GM12878 (cell line): Measurements from ENCODE around the gene SLC11A2.

Source experiments
- CHD4 ChIP-seq: fragments of 200-600 bp; sonication (generic); IDR thresholded peaks from 2 replicates; pipeline ENCODE4 v1.6.1; 2016; ENCODE audit warnings: mild to moderate bottlenecking
- CTCF ChIP-seq, 3 experiments: IDR thresholded peaks in 2 of 3; conservative IDR thresholded peaks in 1 of 3; 2 replicates each; pipeline ENCODE4 v1.5.1; 2011; ENCODE audit warnings: low read depth in 3 of 3, low read length in 3 of 3, mild to moderate bottlenecking in 3 of 3, control low read depth in 2 of 3, moderate library complexity in 2 of 3, inconsistent platforms in 1 of 3, mixed read lengths in 1 of 3; ENCODE audit not compliant: control insufficient read depth in 2 of 3, insufficient read depth in 1 of 3; ENCODE audit errors: extremely low read depth in 1 of 3
- EP300 ChIP-seq, 2 experiments: fragments of 150-350 bp in 1 of 2; IDR thresholded peaks; 2 replicates each; pipeline ENCODE4 v1.6.1; 2011 to 2012; ENCODE audit warnings: low read depth in 2 of 2, low read length in 2 of 2, borderline replicate concordance in 1 of 2, improper control_type of control experiment in 1 of 2, inconsistent platforms in 1 of 2; ENCODE audit not compliant: control insufficient read depth in 1 of 2

DNA sequence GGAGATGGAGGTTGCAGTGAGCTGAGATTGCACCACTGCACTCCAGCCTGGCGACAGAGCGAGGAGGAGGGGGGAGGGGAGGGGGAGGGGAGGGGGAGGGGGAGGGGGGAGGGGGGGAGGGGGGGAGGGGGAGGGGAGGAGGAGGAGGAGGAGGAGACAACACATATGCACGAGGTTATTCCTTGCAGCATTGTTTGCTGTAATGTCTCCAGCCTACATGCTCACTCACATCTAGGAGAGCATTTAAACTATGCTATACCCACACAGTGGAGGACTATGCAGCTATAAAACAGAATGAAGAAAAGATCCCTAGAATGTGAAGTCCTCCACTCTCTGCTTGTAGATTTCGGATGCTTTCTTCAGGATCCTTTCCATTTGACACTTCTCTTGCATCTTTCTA is 77.4 kb downstream of the SLC11A2 start:
- TF ChIP-seq CTCF (IDR thresholded peaks at IDR 0.05 in 2 of 3, conservative IDR thresholded peaks at IDR 0.05 in 1 of 3; ENCODE audit: control insufficient read depth in 2 of 3, extremely low read depth in 1 of 3, insufficient read depth in 1 of 3, low read depth in 3 of 3, low read length in 3 of 3) (no peak), CHD4 (no peak), EP300 (IDR thresholded peaks at IDR 0.05; ENCODE audit: borderline replicate concordance in 1 of 2, control insufficient read depth in 1 of 2, low read depth in 2 of 2, low read length in 2 of 2) (no peak)
